K562 (cell line): ENCODE measurements around the gene FTL. TPM values are rescaled to one million over a fixed set of nuclear protein-coding genes. Genes with fewer than 3 reads are reported as not detected.

Experiments
- ATAC-seq: fragments of 200-7000 bp; cut with Tn5 transposase; 3 replicates; pipeline ENCODE4 v1.9.1; 2020; ENCODE audit warnings: moderate library complexity
- Bru-seq: library from RNA; stranded (reverse); fragments of 400-500 nt; gene quantifications from one replicate; lab custom pipeline; 2021; lab: Mats Ljungman, UMichigan
- BruChase-seq, 2 experiments: library from RNA; stranded (reverse); fragments of 400-500 nt; gene quantifications; one replicate each; lab custom pipeline; 2021; lab: Mats Ljungman, UMichigan
- BruUV-seq: library from RNA; stranded (reverse); fragments of 400-500 nt; replicated peaks from 2 replicates; lab custom pipeline; 2021; lab: Mats Ljungman, UMichigan
- CTCF ChIA-PET: fragments of 300-600 bp; formaldehyde crosslinking; extraction: SDS; loops from one replicate; lab custom pipeline; 2021; ENCODE audit warnings: low intra/inter-chr PET ratio; lab: Yijun Ruan, JAX
- POLR2A ChIA-PET: fragments of 300-600, 350-650 bp; sonication (Branson Sonifier 250); formaldehyde crosslinking; extraction: SDS; loops from one replicate; lab custom pipeline; 2021; ENCODE audit warnings: antibody characterized with exemption, inconsistent platforms; lab: Yijun Ruan, JAX
- DNase-seq, 4 experiments: peaks; one replicate each; pipeline versions ENCODE4 v3.0.0 to v3.0.0-alpha.2; 2011 to 2018; ENCODE audit warnings: low spot score in 3 of 4, mixed read lengths in 3 of 4; ENCODE audit errors: extremely low read depth in 1 of 4
- FAIRE-seq: peaks from 2 replicates; lab custom pipeline; 2011; peaks lifted over from hg19 to GRCh38; lab: Jason Lieb, UNC
- H2AFZ ChIP-seq: 2 replicates; pipeline ENCODE4 v1.6.0; 2011; ENCODE audit warnings: low read depth, low read length, control low read depth, inconsistent platforms
- H3K27ac ChIP-seq: fragments of 200-600 bp; 3 replicates; pipeline ENCODE4 v1.8.0; 2011; ENCODE audit warnings: low read depth, mild to moderate bottlenecking, control low read depth, inconsistent platforms, low read length, moderate library complexity, mixed read lengths; ENCODE audit errors: extremely low read depth
- H3K27me3 ChIP-seq, 2 experiments: fragments of 300-600 bp in 1 of 2; 2 replicates in 1 of 2; 3 replicates in 1 of 2; pipeline versions ENCODE4 v1.6.0 to v1.8.0; 2011; ENCODE audit warnings: inconsistent platforms in 2 of 2, low read length in 2 of 2, mild to moderate bottlenecking in 1 of 2, mixed read lengths in 1 of 2, moderate library complexity in 1 of 2; ENCODE audit not compliant: control insufficient read depth in 2 of 2, insufficient read depth in 2 of 2
- H3K36me3 ChIP-seq: fragments of 300-600 bp; 3 replicates; pipeline ENCODE4 v1.8.0; 2011; ENCODE audit warnings: mild to moderate bottlenecking, low read length, inconsistent platforms; ENCODE audit not compliant: control insufficient read depth, insufficient read depth
- H3K4me1 ChIP-seq, 2 experiments: fragments of 200-600 bp in 1 of 2; replicated peaks in 1 of 2; 2 replicates in 1 of 2; 3 replicates in 1 of 2; pipeline versions ENCODE4 v1.5.1 to v1.8.0; 2011; ENCODE audit warnings: inconsistent platforms in 2 of 2, low read length in 2 of 2, mild to moderate bottlenecking in 1 of 2, mixed read lengths in 1 of 2, moderate library complexity in 1 of 2; ENCODE audit not compliant: control insufficient read depth in 2 of 2, insufficient read depth in 2 of 2
- H3K4me2 ChIP-seq: 2 replicates; pipeline ENCODE4 v1.6.1; 2011; ENCODE audit warnings: low read length, control low read depth, inconsistent platforms, mixed read lengths; ENCODE audit not compliant: insufficient read depth
- H3K4me3 ChIP-seq: fragments of 200-600 bp; sonication (generic), shearing (Covaris generic); 2 replicates; pipeline ENCODE4 v1.5.1; 2016; ENCODE audit warnings: control low read depth, inconsistent platforms
- H3K79me2 ChIP-seq: fragments of 200-600 bp; 3 replicates; pipeline ENCODE4 v1.8.0; 2011; ENCODE audit warnings: low read length, inconsistent platforms; ENCODE audit not compliant: control insufficient read depth, insufficient read depth
- H3K9ac ChIP-seq, 2 experiments: 2 replicates each; pipeline versions ENCODE4 v1.6.0 to v1.6.1; 2011; ENCODE audit warnings: low read depth in 2 of 2, low read length in 2 of 2, control low read depth in 1 of 2, inconsistent platforms in 1 of 2, mild to moderate bottlenecking in 1 of 2, mixed read lengths in 1 of 2; ENCODE audit not compliant: insufficient read depth in 1 of 2
- H3K9me1 ChIP-seq: one replicate; pipeline ENCODE4 v1.6.0; 2011; ENCODE audit warnings: inconsistent platforms, mild to moderate bottlenecking, low read length, moderate library complexity; ENCODE audit not compliant: control insufficient read depth, insufficient read depth
- H3K9me3 ChIP-seq: replicated peaks from 2 replicates; pipeline ENCODE4 v1.5.1; 2011; ENCODE audit warnings: low read depth, low read length, inconsistent platforms; ENCODE audit not compliant: control insufficient read depth, insufficient read depth
- H4K20me1 ChIP-seq: replicated peaks from 2 replicates; pipeline ENCODE4 v1.6.1; 2011; ENCODE audit warnings: low read length, inconsistent platforms, mixed read lengths; ENCODE audit not compliant: control insufficient read depth, insufficient read depth
- CC2D1A ChIP-seq: fragments of 450-650 bp; IDR thresholded peaks from 2 replicates; pipeline ENCODE4 v1.6.1; 2017; ENCODE audit warnings: mild to moderate bottlenecking
- COPS2 ChIP-seq: fragments of 450-650 bp; conservative IDR thresholded peaks from 2 replicates; pipeline ENCODE4 v1.6.1; 2016; ENCODE audit warnings: mild to moderate bottlenecking, moderate library complexity
- DMBX1 ChIP-seq: fragments of 250-450 bp; sonication (Bioruptor Pico); IDR thresholded peaks from 2 replicates; pipeline ENCODE4 v1.8.0; 2022; ENCODE audit warnings: inconsistent platforms, mild to moderate bottlenecking, moderate library complexity, borderline replicate concordance
- EHMT2 ChIP-seq: fragments of 450-650 bp; IDR thresholded peaks from 2 replicates; pipeline ENCODE4 v1.6.1; 2018; ENCODE audit warnings: antibody characterized with exemption
- ETV1 ChIP-seq: fragments of 450-650 bp; conservative IDR thresholded peaks from 2 replicates; pipeline ENCODE4 v1.6.1; 2016; ENCODE audit warnings: missing genetic modification characterization, control low read depth, low read depth, missing compliant biosample characterization
- GTF2A2 ChIP-seq: IDR thresholded peaks from 2 replicates; pipeline ENCODE4 v1.6.1; 2016; ENCODE audit warnings: mild to moderate bottlenecking, missing genetic modification characterization, missing compliant biosample characterization
- HNRNPUL1 ChIP-seq: fragments of 200-400 bp; formaldehyde crosslinking; IDR thresholded peaks from 2 replicates; pipeline ENCODE4 v1.6.1; 2017; ENCODE audit warnings: low read length
- NBN ChIP-seq: fragments of 450-650 bp; IDR thresholded peaks from 2 replicates; pipeline ENCODE4 v1.6.1; 2016; ENCODE audit warnings: low read depth, mild to moderate bottlenecking
- PHF20 ChIP-seq: fragments of 450-650 bp; IDR thresholded peaks from 2 replicates; pipeline ENCODE4 v1.6.1; 2018; ENCODE audit not compliant: partially characterized antibody
- TFAM ChIP-seq: fragments of 250-450 bp; sonication (Bioruptor Pico); conservative IDR thresholded peaks from 2 replicates; pipeline ENCODE4 v1.5.0; 2021; ENCODE audit warnings: mild to moderate bottlenecking, moderate library complexity
- ZZZ3 ChIP-seq: fragments of 450-650 bp; IDR thresholded peaks from 2 replicates; pipeline ENCODE4 v1.6.1; 2016; ENCODE audit warnings: antibody characterized with exemption, mild to moderate bottlenecking, moderate library complexity
- WGBS: fragments of 100-300 bp; shearing (Covaris generic); methylation state at CpG from one replicate; pipeline ENCODE4 v1.1.6; 2016; ENCODE audit warnings: low coverage, mixed read lengths; ENCODE audit not compliant: insufficient coverage; ENCODE audit errors: missing lambda C conversion rate; 5-methylcytosine and 5-hydroxymethylcytosine counted together
- in situ Hi-C: fragments of 300-500 bp; cut with MboI; formaldehyde crosslinking; loops from 4 replicates; pipeline ENCODE4 v1.15.0; 2018; ENCODE audit warnings: inconsistent platforms, mixed read lengths
- intact Hi-C: fragments of 100-400 bp; cut with micrococcal nuclease; formaldehyde crosslinking; loops from 2 replicates; pipeline ENCODE4 v1.14.2; 2022
- long read RNA-seq, 3 experiments: library from polyadenylated mRNA in 2 of 3; library from RNA in 1 of 3; unstranded in 2 of 3; stranded (forward) in 1 of 3; transcript quantifications; one replicate each; pipeline ENCODE4 v2.0.0, GENCODE V29; 2019 to 2022
- polyA minus RNA-seq, 3 experiments: library from RNA; depleted of rRNA, polyadenylated mRNA; stranded (reverse); fragments of >200 nt; gene quantifications; 2 replicates each; pipeline ENCODE4 v1.2.3, GENCODE V29; 2011
- polyA plus RNA-seq, 8 experiments: library from polyadenylated mRNA; depleted of rRNA in 4 of 8; stranded (reverse) in 5 of 8; unstranded in 3 of 8; fragments of >200 nt; fragmentation: Nextera tagmentation in 2 of 8; fragmentation: Illumina TruSeq in 1 of 8; extraction: Ambion mirVana in 2 of 8; extraction: Trizol in 1 of 8; gene quantifications; 2 replicates each; pipeline versions ENCODE4 v1.2.1 to v1.2.3, GENCODE V29; 2011 to 2014; ENCODE audit warnings: inconsistent platforms in 1 of 8, missing spikeins in 1 of 8
- total RNA-seq, 7 experiments: library from RNA; depleted of rRNA in 6 of 7; stranded (reverse); fragments of >200 nt in 6 of 7; fragmentation: Illumina TruSeq in 2 of 7; extraction: Trizol in 2 of 7; gene quantifications; 2 replicates each; pipeline versions ENCODE4 v1.2.1 to v1.2.3, GENCODE V29; 2011 to 2021; ENCODE audit warnings: low replicate concordance in 1 of 7
- TF ChIP-seq, protein P1 (sequence below), 2 experiments: fragments of 450-650 bp; IDR thresholded peaks; 2 replicates each; pipeline ENCODE4 v1.6.1; 2016
- TF ChIP-seq, protein P2 (sequence below): fragments of 450-650 bp; IDR thresholded peaks from 2 replicates; pipeline ENCODE4 v1.6.1; 2017; ENCODE audit warnings: antibody characterized with exemption

Gene FTL
- total RNA-seq (2011; cell fraction: chromatin; rRNA removed; ENCODE audit: low replicate concordance) = 116 and 227 TPM in 2 replicates
- 251 and 284 TPM in 2 replicates for total RNA-seq (2011; cell fraction: nucleolus; rRNA removed)
- total RNA-seq (2011; cell fraction: nucleoplasm; rRNA removed) = 546 and 1,281 TPM in 2 replicates
- 3,611 and 4,100 TPM in 2 replicates for total RNA-seq (2014; rRNA removed)
- total RNA-seq (2014; rRNA removed; fragmentation: Illumina TruSeq; extraction: Trizol) = 2,821 and 3,420 TPM in 2 replicates
- total RNA-seq (2015; rRNA removed; fragmentation: Illumina TruSeq; extraction: Trizol) = 4,574 and 5,040 TPM in 2 replicates
- total RNA-seq (2021) = 3,376 and 3,459 TPM in 2 replicates
- polyA plus RNA-seq (2011; rRNA removed) = 1,231 and 2,161 TPM in 2 replicates
- 5,138 and 6,086 TPM in 2 replicates for polyA plus RNA-seq (2011; cell fraction: cytosol; rRNA removed)
- 1,631 and 1,635 TPM in 2 replicates for polyA plus RNA-seq (2011; cell fraction: nucleus; rRNA removed)
- 3,654 and 5,025 TPM in 2 replicates for polyA plus RNA-seq (2012)
- polyA plus RNA-seq (2014; fragmentation: Illumina TruSeq; extraction: Trizol) = 6,461 and 6,790 TPM in 2 replicates
- polyA plus RNA-seq (2014; fragmentation: Nextera tagmentation; extraction: Ambion mirVana) = over 10,000 TPM; 17,458 to 27,415 TPM
- 3,965 and 4,994 TPM in 2 replicates for polyA plus RNA-seq (2014; rRNA removed)
- 536 and 548 TPM in 2 replicates for polyA minus RNA-seq (2011; rRNA and poly(A)+ RNA removed)
- 790 and 999 TPM in 2 replicates for polyA minus RNA-seq (2011; cell fraction: cytosol; rRNA and poly(A)+ RNA removed)
- polyA minus RNA-seq (2011; cell fraction: nucleus; rRNA and poly(A)+ RNA removed) = 171 and 269 TPM in 2 replicates
- Bru-seq, nascent RNA = percentile 100 among the genes with signal in this experiment
- percentile 100 among the genes with signal in this experiment for BruChase-seq, experiment 1, labeled RNA remaining after a 2-hour chase
- BruChase-seq, experiment 2, labeled RNA remaining after a 6-hour chase = percentile 100 among the genes with signal in this experiment
- long read RNA-seq, experiment 1, transcript FTL-201 (4 exons, 878 nt) = major isoform, 6,571 of 7,263 reads
- long read RNA-seq, experiment 1, partial matches to known transcripts = 237 of 7,263 reads
- long read RNA-seq, experiment 1, other reads (novel, unspliced or antisense) = 455 of 7,263 reads
- long read RNA-seq, experiment 2, transcript FTL-201 (4 exons, 878 nt) = major isoform, 5,872 of 6,291 reads
- long read RNA-seq, experiment 2, partial matches to known transcripts = 304 of 6,291 reads
- long read RNA-seq, experiment 2, other reads (novel, unspliced or antisense) = 115 of 6,291 reads
- long read RNA-seq, experiment 3, transcript FTL-201 (4 exons, 878 nt) = major isoform, 14,154 of 14,287 reads
- long read RNA-seq, experiment 3, partial matches to known transcripts = 28 of 14,287 reads
- long read RNA-seq, experiment 3, other reads (novel, unspliced or antisense) = 105 of 14,287 reads

DNA sequence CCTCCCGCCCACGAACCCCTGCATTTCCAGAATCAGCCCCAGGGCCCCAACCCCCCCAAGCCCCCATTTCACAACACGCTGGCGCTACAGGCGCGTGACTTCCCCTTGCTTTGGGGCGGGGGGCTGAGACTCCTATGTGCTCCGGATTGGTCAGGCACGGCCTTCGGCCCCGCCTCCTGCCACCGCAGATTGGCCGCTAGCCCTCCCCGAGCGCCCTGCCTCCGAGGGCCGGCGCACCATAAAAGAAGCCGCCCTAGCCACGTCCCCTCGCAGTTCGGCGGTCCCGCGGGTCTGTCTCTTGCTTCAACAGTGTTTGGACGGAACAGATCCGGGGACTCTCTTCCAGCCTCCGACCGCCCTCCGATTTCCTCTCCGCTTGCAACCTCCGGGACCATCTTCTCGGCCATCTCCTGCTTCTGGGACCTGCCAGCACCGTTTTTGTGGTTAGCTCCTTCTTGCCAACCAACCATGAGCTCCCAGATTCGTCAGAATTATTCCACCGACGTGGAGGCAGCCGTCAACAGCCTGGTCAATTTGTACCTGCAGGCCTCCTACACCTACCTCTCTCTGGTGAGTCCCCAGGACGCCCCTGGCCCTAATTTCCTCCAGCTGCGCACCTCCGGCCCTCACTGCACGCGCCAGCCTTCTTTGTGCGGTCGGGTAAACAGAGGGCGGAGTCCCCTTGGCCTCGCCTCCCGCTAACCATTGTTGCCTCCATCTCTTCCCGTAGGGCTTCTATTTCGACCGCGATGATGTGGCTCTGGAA lies at the start of gene FTL:
Gene FTL (plus strand): TSS at position 270 of the 766 bp plus-strand sequence. CDS start 199 bp downstream, at position 469.
- Histone ChIP-seq H3K79me2 (peaks cover 56% of the 10 kb centered on the region), H3K27me3 (no peaks in the 10 kb centered on the region), H3K36me3 (peaks cover 50% of the 10 kb centered on the region), H3K9ac (peak within 1 kb of the TSS; percentile 93 to 95), H3K9me3 (no peaks in the 10 kb centered on the region), H3K9me1 (no peaks in the 10 kb centered on the region), H3K4me3 (peak within 1 kb of the TSS; percentile 70), H2AFZ (0 out of 2 replicates have a peak within 1 kb of the TSS, but pooled peaks have one; percentile 4), H3K4me2 (peak within 1 kb of the TSS; percentile 99), H3K4me1 (peaks cover 38 to 66% of the 10 kb centered on the region in 2 experiments), H3K27ac (peak within 1 kb of the TSS; percentile 99), H4K20me1 (peaks cover 18% of the 10 kb centered on the region)
- ATAC-seq = peak; percentile 72
- intact Hi-C loops = loop anchor here (5.0 kb wide), 1 partner anchor 33 kb away; the partner anchor contains the start of gene DHDH
- no TSS peak for BruUV-seq
- ChIA-PET CTCF (interaction anchor here (1.0 kb wide), 1 partner anchor 92 kb away, joined by 3 read pairs; no protein-coding TSS in a partner anchor), POLR2A (interaction anchor here (0.6 to 14.5 kb wide), 29 partner anchors 11 to 669 kb away, joined by 3 to 439 read pairs (median 4); partner anchors contain the start of genes BAX, BCAT2, GYS1 and NTF4)
- FAIRE-seq = peak; percentile 89
- DNase-seq = peak; percentile 89 to 99 (median 94)
- in situ Hi-C loops = loop anchor here (10.0 kb wide), 1 partner anchor 90 kb away; the partner anchor contains the start of gene PPP1R15A
- under 1% methylated on average over 52 of the region's 52 CpGs for WGBS
- no peak for TF ChIP-seq TFAM (CRISPR knock-in tag)
- TF ChIP-seq COPS2 = no peak
- peak; percentile 67 for TF ChIP-seq CC2D1A
- TF ChIP-seq EHMT2 = no peak
- TF ChIP-seq, protein P1, sequence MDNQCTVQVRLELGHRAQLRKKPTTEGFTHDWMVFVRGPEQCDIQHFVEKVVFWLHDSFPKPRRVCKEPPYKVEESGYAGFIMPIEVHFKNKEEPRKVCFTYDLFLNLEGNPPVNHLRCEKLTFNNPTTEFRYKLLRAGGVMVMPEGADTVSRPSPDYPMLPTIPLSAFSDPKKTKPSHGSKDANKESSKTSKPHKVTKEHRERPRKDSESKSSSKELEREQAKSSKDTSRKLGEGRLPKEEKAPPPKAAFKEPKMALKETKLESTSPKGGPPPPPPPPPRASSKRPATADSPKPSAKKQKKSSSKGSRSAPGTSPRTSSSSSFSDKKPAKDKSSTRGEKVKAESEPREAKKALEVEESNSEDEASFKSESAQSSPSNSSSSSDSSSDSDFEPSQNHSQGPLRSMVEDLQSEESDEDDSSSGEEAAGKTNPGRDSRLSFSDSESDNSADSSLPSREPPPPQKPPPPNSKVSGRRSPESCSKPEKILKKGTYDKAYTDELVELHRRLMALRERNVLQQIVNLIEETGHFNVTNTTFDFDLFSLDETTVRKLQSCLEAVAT (IDR thresholded peaks at IDR 0.05) = peak; percentile 98
- TF ChIP-seq GTF2A2 = peak; percentile 94
- TF ChIP-seq, protein P2, sequence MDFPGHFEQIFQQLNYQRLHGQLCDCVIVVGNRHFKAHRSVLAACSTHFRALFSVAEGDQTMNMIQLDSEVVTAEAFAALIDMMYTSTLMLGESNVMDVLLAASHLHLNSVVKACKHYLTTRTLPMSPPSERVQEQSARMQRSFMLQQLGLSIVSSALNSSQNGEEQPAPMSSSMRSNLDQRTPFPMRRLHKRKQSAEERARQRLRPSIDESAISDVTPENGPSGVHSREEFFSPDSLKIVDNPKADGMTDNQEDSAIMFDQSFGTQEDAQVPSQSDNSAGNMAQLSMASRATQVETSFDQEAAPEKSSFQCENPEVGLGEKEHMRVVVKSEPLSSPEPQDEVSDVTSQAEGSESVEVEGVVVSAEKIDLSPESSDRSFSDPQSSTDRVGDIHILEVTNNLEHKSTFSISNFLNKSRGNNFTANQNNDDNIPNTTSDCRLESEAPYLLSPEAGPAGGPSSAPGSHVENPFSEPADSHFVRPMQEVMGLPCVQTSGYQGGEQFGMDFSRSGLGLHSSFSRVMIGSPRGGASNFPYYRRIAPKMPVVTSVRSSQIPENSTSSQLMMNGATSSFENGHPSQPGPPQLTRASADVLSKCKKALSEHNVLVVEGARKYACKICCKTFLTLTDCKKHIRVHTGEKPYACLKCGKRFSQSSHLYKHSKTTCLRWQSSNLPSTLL = no peak
- TF ChIP-seq NBN = peak; percentile 68; the same call in 1 of the 2 replicates
- TF ChIP-seq ZZZ3 = no peak
- TF ChIP-seq PHF20 = peak; percentile 39
- TF ChIP-seq ETV1 (tag) = peak; percentile 56
- no peak for TF ChIP-seq DMBX1 (CRISPR knock-in tag)
- peak; percentile 77; the same call in 1 of the 2 replicates for TF ChIP-seq HNRNPUL1
